SK-N-SH (cell line): ENCODE results near the gene TBX4.

Experiments used
- GABPA ChIP-seq: IDR thresholded peaks from 2 replicates; pipeline ENCODE4 v1.4.0; 2012; ENCODE audit warnings: low read depth, mild to moderate bottlenecking
- MAX ChIP-seq: IDR thresholded peaks from 2 replicates; pipeline ENCODE4 v1.4.0; 2012; ENCODE audit warnings: low read depth
- RXRA ChIP-seq: IDR thresholded peaks from 2 replicates; pipeline ENCODE4 v1.4.0; 2012; ENCODE audit warnings: low read depth, mild to moderate bottlenecking, borderline replicate concordance
- SIN3A ChIP-seq: IDR thresholded peaks from 2 replicates; pipeline ENCODE4 v1.6.1; 2012; ENCODE audit warnings: low read depth, mild to moderate bottlenecking, low read length, moderate library complexity, borderline replicate concordance
- TAF1 ChIP-seq: IDR thresholded peaks from 2 replicates; pipeline ENCODE4 v1.6.1; 2012; ENCODE audit warnings: low read depth, mild to moderate bottlenecking, low read length, moderate library complexity, borderline replicate concordance
- TEAD4 ChIP-seq: IDR thresholded peaks from 2 replicates; pipeline ENCODE4 v1.4.0; 2012; ENCODE audit warnings: mild to moderate bottlenecking, borderline replicate concordance; ENCODE audit not compliant: insufficient read depth
- USF1 ChIP-seq: IDR thresholded peaks from 2 replicates; pipeline ENCODE4 v1.4.0; 2012; ENCODE audit warnings: low read depth, borderline replicate concordance
- YY1 ChIP-seq: IDR thresholded peaks from 2 replicates; pipeline ENCODE4 v1.4.0; 2012; ENCODE audit warnings: low read depth, mild to moderate bottlenecking
- TF ChIP-seq, protein P1 (sequence below): fragments of 200-600 bp; sonication (generic); IDR thresholded peaks from 2 replicates; pipeline ENCODE4 v1.6.1; 2017; ENCODE audit warnings: antibody characterized with exemption, mild to moderate bottlenecking, moderate library complexity

GRCh38 chr17:61405686-61406536, 46.3 kb upstream of the TBX4 start:
- no peak for TF ChIP-seq TEAD4
- TF ChIP-seq, protein P1, sequence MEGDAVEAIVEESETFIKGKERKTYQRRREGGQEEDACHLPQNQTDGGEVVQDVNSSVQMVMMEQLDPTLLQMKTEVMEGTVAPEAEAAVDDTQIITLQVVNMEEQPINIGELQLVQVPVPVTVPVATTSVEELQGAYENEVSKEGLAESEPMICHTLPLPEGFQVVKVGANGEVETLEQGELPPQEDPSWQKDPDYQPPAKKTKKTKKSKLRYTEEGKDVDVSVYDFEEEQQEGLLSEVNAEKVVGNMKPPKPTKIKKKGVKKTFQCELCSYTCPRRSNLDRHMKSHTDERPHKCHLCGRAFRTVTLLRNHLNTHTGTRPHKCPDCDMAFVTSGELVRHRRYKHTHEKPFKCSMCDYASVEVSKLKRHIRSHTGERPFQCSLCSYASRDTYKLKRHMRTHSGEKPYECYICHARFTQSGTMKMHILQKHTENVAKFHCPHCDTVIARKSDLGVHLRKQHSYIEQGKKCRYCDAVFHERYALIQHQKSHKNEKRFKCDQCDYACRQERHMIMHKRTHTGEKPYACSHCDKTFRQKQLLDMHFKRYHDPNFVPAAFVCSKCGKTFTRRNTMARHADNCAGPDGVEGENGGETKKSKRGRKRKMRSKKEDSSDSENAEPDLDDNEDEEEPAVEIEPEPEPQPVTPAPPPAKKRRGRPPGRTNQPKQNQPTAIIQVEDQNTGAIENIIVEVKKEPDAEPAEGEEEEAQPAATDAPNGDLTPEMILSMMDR, result no peak
- TF ChIP-seq MAX, result no peak
- no peak for TF ChIP-seq GABPA
- no peak for TF ChIP-seq SIN3A
- no peak for TF ChIP-seq TAF1
- no peak for TF ChIP-seq RXRA
- no peak for TF ChIP-seq YY1
- TF ChIP-seq USF1, result no peak
